ENCODE data around the gene SLC4A4.

DNA sequence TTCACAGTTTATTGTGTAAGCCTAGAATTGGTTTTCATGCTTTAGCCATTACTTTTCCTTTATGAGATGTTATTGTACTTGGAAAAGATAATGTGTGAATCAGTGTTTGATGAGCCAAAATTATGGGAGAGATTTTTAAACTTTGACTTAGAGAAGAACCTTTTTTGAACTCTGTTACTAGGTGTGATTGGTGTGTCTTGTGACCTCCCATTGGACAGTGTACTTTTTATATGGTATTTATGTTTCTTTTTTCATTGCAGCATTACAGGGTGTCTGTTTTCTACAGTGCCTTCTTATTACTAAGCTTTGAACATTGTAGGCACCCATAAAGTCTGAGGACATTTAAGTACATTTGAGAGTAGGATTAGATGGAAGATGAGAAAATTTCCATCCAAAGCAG is 91.1 kb downstream of the SLC4A4 start:
- no peak for TF ChIP-seq MEIS2 (CRISPR knock-in tag; IDR thresholded peaks at IDR 0.05)
- TF ChIP-seq ARNTL (CRISPR knock-in tag; IDR thresholded peaks at IDR 0.05), result no peak
- no peak for TF ChIP-seq ZNF274 (CRISPR knock-in tag; IDR thresholded peaks at IDR 0.05)
- no peak for TF ChIP-seq POLR2A (IDR thresholded peaks at IDR 0.05; ENCODE audit: insufficient read depth in 1 of 2, low read depth in 2 of 2, low read length in 2 of 2)
- TF ChIP-seq, protein P1, sequence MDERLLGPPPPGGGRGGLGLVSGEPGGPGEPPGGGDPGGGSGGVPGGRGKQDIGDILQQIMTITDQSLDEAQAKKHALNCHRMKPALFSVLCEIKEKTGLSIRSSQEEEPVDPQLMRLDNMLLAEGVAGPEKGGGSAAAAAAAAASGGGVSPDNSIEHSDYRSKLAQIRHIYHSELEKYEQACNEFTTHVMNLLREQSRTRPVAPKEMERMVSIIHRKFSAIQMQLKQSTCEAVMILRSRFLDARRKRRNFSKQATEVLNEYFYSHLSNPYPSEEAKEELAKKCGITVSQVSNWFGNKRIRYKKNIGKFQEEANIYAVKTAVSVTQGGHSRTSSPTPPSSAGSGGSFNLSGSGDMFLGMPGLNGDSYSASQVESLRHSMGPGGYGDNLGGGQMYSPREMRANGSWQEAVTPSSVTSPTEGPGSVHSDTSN (CRISPR knock-in tag; IDR thresholded peaks at IDR 0.05), result no peak
- no peak for TF ChIP-seq MBNL3 (CRISPR knock-in tag; conservative IDR thresholded peaks at IDR 0.05)
- TF ChIP-seq, protein P2, sequence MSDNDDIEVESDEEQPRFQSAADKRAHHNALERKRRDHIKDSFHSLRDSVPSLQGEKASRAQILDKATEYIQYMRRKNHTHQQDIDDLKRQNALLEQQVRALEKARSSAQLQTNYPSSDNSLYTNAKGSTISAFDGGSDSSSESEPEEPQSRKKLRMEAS (IDR thresholded peaks at IDR 0.05), result no peak
- no peak for TF ChIP-seq HOXA7 (CRISPR knock-in tag; IDR thresholded peaks at IDR 0.05)
- TF ChIP-seq GTF3A (CRISPR knock-in tag; conservative IDR thresholded peaks at IDR 0.05), result no peak

Measured in HepG2 (cell line).